B cell (primary cell): ENCODE data around the gene CLECL1. TPM values are rescaled to one million over a fixed set of nuclear protein-coding genes. Genes with fewer than 3 reads are reported as not detected.

Experiments used
- ATAC-seq: fragments of 200-7000 bp; cut with Tn5 transposase; one replicate; pipeline ENCODE4 v1.10.0; 2021; ENCODE audit warnings: low read depth, mild to moderate bottlenecking, moderate number of reproducible peaks, moderate library complexity
- CTCF ChIA-PET: fragments of 350-600 bp; sonication (Branson Sonifier 250); formaldehyde crosslinking; loops from one replicate; lab custom pipeline; 2021; ENCODE audit warnings: antibody characterized with exemption, inconsistent platforms; lab: Charles Lee
- POLR2A ChIA-PET: fragments of 350-600 bp; sonication (Branson Sonifier 250); formaldehyde crosslinking; loops from one replicate; lab custom pipeline; 2021; ENCODE audit warnings: antibody characterized with exemption; lab: Charles Lee
- DNase-seq: peaks from one replicate; pipeline ENCODE4 v3.0.0; 2013
- H2AFZ ChIP-seq: 2 replicates; pipeline ENCODE4 v1.6.1; 2012; ENCODE audit warnings: mild to moderate bottlenecking, low read depth, low read length; ENCODE audit not compliant: insufficient read depth, poor library complexity, severe bottlenecking
- H3K27ac ChIP-seq, 2 donors: 1 replicate in 1 of 2; 2 replicates in 1 of 2; pipeline ENCODE4 v1.5.1; 2012 to 2013; ENCODE audit warnings: low read length in 2 of 2, mild to moderate bottlenecking in 2 of 2, moderate library complexity in 1 of 2
- H3K27me3 ChIP-seq, 4 experiments: fragments of 200-600 bp in 1 of 4; sonication (generic) in 1 of 4; replicated peaks in 1 of 4; 1 replicate in 2 of 4; 2 replicates in 2 of 4; pipeline versions ENCODE4 v1.6.1 to v1.7.0; 2013 to 2016; ENCODE audit warnings: low read length in 3 of 4, mild to moderate bottlenecking in 2 of 4, mixed read lengths in 1 of 4, moderate library complexity in 1 of 4; ENCODE audit not compliant: insufficient read depth in 4 of 4, control insufficient read depth in 3 of 4; ENCODE audit errors: control extremely low read depth in 1 of 4
- H3K36me3 ChIP-seq, 2 experiments: replicated peaks in 1 of 2; 1 replicate in 1 of 2; 2 replicates in 1 of 2; pipeline versions ENCODE4 v1.6.1 to v1.7.1; 2013; ENCODE audit warnings: low read length in 1 of 2; ENCODE audit not compliant: insufficient read depth in 2 of 2, control insufficient read depth in 1 of 2; ENCODE audit errors: control extremely low read depth in 1 of 2, extremely low read depth in 1 of 2
- H3K4me1 ChIP-seq, 2 donors: fragments of 200-600 bp in 1 of 2; sonication (generic) in 1 of 2; 1 replicate in 1 of 2; 2 replicates in 1 of 2; pipeline versions ENCODE4 v1.5.1 to v1.6.1; 2013 to 2017; ENCODE audit warnings: low read length in 2 of 2; ENCODE audit not compliant: control insufficient read depth in 2 of 2, insufficient read depth in 2 of 2
- H3K4me2 ChIP-seq: replicated peaks from 2 replicates; pipeline ENCODE3; 2012; ENCODE audit warnings: mild to moderate bottlenecking, low read depth, low read length; ENCODE audit not compliant: poor library complexity, severe bottlenecking
- H3K4me3 ChIP-seq, 5 experiments: fragments of 200-600 bp in 1 of 5; sonication (generic) in 1 of 5; 1 replicate in 3 of 5; 2 replicates in 2 of 5; pipeline versions ENCODE4 v1.5.1 to v1.7.0; 2011 to 2016; ENCODE audit warnings: low read length in 4 of 5, mild to moderate bottlenecking in 4 of 5, low read depth in 2 of 5, control low read depth in 1 of 5, moderate library complexity in 1 of 5; ENCODE audit not compliant: insufficient read depth in 1 of 5; ENCODE audit errors: control extremely low read depth in 1 of 5, extremely low read depth in 1 of 5
- H3K79me2 ChIP-seq: fragments of 200-600 bp; sonication (generic); one replicate; pipeline ENCODE4 v1.6.0; 2016; ENCODE audit warnings: low read length; ENCODE audit not compliant: control insufficient read depth, insufficient read depth
- H3K9ac ChIP-seq: fragments of 200-600 bp; sonication (generic); 2 replicates; pipeline ENCODE4 v1.6.1; 2017; ENCODE audit warnings: mild to moderate bottlenecking, low read length, moderate library complexity
- H3K9me3 ChIP-seq, 3 donors: one replicate each; pipeline versions ENCODE4 v1.6.1 to v1.7.1; 2013; ENCODE audit warnings: low read length in 2 of 3; ENCODE audit not compliant: control insufficient read depth in 2 of 3, insufficient read depth in 1 of 3; ENCODE audit errors: control extremely low read depth in 1 of 3
- H4K20me1 ChIP-seq: 2 replicates; pipeline ENCODE4 v1.6.0; 2012; ENCODE audit warnings: mild to moderate bottlenecking, low read length; ENCODE audit not compliant: insufficient read depth, control insufficient read depth, poor library complexity, severe bottlenecking
- H3K27ac Mint-ChIP-seq: one replicate; pipeline ENCODE4 v1.8.0; 2021; ENCODE audit warnings: mixed read lengths
- H3K27me3 Mint-ChIP-seq: one replicate; pipeline ENCODE4 v1.8.0; 2021; ENCODE audit warnings: mixed read lengths
- H3K4me1 Mint-ChIP-seq: one replicate; pipeline ENCODE4 v1.8.0; 2021; ENCODE audit warnings: mixed read lengths
- H3K4me3 Mint-ChIP-seq: one replicate; pipeline ENCODE4 v1.8.0; 2021; ENCODE audit warnings: mixed read lengths
- H3K9me3 Mint-ChIP-seq: one replicate; pipeline ENCODE4 v1.8.0; 2022; ENCODE audit warnings: mixed read lengths; ENCODE audit not compliant: insufficient read depth
- EZH2 ChIP-seq: IDR thresholded peaks from 2 replicates; pipeline ENCODE4 v1.6.1; 2012; ENCODE audit warnings: borderline replicate concordance, low read depth, mild to moderate bottlenecking, moderate library complexity, low read length; ENCODE audit not compliant: insufficient read depth, poor library complexity, severe bottlenecking
- WGBS: methylation state at CpG from one replicate; pipeline ENCODE4 v1.1.5; 2013; ENCODE audit warnings: missing lambda C conversion rate; ENCODE audit not compliant: insufficient coverage; 5-methylcytosine and 5-hydroxymethylcytosine counted together
- intact Hi-C: fragments of 100-400 bp; cut with micrococcal nuclease; formaldehyde crosslinking; loops from one replicate; pipeline ENCODE4 v1.10.0; 2022
- polyA plus RNA-seq: library from polyadenylated mRNA; depleted of rRNA; stranded (reverse); fragments of >200 nt; gene quantifications from 2 replicates; pipeline ENCODE4 v1.2.3, GENCODE V29; 2012
- total RNA-seq, 2 donors: library from RNA; stranded (reverse); fragments of 120-200 nt in 1 of 2; gene quantifications; 1 replicate in 1 of 2; 2 replicates in 1 of 2; pipeline versions ENCODE4 v1.2.3 to v1.2.4, GENCODE V29; 2013 to 2022
- TF ChIP-seq, protein P1 (sequence below): fragments of 200-600 bp; IDR thresholded peaks from one replicate; pipeline ENCODE4 v1.8.0; 2022; ENCODE audit warnings: antibody characterized with exemption, mild to moderate bottlenecking

The CLECL1 gene
- total and polyA plus RNA-seq, 2 donors (not counting 1 experiment from before 2014, with no cell fraction given), result 30.7 to 51.4 TPM

DNA sequence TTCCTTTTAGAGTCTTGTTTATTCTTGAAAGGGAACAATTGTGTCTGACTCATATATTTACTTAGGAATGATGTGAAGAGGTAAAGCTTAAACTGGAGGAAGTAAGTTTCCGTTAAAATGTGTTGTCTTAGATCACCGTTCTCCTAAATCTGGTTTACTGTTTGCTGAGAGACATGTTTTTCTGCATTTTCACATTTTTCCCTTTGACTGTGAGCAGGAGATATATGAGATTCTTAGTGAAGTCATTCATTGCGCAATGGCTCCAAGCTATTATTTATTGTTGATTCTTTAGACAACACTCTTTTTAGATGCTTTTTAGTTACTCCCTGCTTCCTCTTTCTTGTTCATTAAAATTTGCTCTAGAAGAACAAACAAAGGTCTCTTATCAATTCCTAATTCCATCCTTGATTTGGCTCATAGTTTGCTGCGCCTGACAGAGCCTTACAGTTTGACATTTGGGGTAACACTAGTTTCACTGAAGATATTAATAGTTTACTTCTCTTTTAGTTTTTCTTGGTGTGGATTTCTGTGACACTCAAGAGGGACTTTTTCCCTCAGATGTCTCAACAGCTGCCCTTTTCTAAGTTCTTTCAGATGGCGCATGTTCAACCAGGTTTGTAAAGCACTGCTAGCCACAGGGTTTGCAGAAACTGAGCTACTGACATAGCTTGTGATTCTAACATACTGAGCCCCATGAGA, 11.4 kb downstream of the CLECL1 start:
- H3K9me3 Mint-ChIP-seq, result no peaks in the 10 kb centered on the region
- H3K4me3 Mint-ChIP-seq, result peak overlapping the region; percentile 60
- H3K9me3 ChIP-seq, result peaks cover 0 to 8% (median 0%) of the 10 kb centered on the region in 3 donors
- H3K27ac Mint-ChIP-seq, result peak overlapping the region; percentile 85
- no peaks in the 10 kb centered on the region for H4K20me1 ChIP-seq
- POLR2A ChIA-PET, result interaction anchor here (0.7 to 2.5 kb wide), 8 partner anchors 10 to 73 kb away, joined by 3 to 20 read pairs (median 6); partner anchors contain the start of gene CLEC2D
- no CpG with 5 or more reads among the region's 5 CpGs for WGBS
- CTCF ChIA-PET, result interaction anchor here (0.6 to 3.4 kb wide), 24 partner anchors 7 to 87 kb away, joined by 3 to 28 read pairs (median 5); partner anchors contain the start of genes CLEC2D and CLECL1
- peaks cover 86% of the 10 kb centered on the region for H3K4me1 Mint-ChIP-seq
- H2AFZ ChIP-seq, result no peak overlapping the region
- TF ChIP-seq, protein P1, sequence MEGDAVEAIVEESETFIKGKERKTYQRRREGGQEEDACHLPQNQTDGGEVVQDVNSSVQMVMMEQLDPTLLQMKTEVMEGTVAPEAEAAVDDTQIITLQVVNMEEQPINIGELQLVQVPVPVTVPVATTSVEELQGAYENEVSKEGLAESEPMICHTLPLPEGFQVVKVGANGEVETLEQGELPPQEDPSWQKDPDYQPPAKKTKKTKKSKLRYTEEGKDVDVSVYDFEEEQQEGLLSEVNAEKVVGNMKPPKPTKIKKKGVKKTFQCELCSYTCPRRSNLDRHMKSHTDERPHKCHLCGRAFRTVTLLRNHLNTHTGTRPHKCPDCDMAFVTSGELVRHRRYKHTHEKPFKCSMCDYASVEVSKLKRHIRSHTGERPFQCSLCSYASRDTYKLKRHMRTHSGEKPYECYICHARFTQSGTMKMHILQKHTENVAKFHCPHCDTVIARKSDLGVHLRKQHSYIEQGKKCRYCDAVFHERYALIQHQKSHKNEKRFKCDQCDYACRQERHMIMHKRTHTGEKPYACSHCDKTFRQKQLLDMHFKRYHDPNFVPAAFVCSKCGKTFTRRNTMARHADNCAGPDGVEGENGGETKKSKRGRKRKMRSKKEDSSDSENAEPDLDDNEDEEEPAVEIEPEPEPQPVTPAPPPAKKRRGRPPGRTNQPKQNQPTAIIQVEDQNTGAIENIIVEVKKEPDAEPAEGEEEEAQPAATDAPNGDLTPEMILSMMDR, result no peak
- no peak for TF ChIP-seq EZH2
- H3K27me3 ChIP-seq, result no peaks in the 10 kb centered on the region
- H3K36me3 ChIP-seq, result no peaks in the 10 kb centered on the region
- H3K79me2 ChIP-seq, result peaks cover 64% of the 10 kb centered on the region
- intact Hi-C loops, result loop anchor here (1.0 to 2.0 kb wide), 3 partner anchors 8 to 15 kb away; no protein-coding TSS in a partner anchor
- H3K27me3 Mint-ChIP-seq, result no peaks in the 10 kb centered on the region
- H3K27ac ChIP-seq, result peak overlapping the region; percentile 88 to 91
- H3K4me3 ChIP-seq, result peak overlapping the region in 1 of 5 experiments; percentile 43
- peak overlapping the region; percentile 36 for H3K9ac ChIP-seq
- peak; percentile 85 for DNase-seq
- H3K4me1 ChIP-seq, result peaks cover 71 to 94% of the 10 kb centered on the region in 2 donors
- ATAC-seq, result peak; percentile 89
- H3K4me2 ChIP-seq, result peak overlapping the region; percentile 64

DNA sequence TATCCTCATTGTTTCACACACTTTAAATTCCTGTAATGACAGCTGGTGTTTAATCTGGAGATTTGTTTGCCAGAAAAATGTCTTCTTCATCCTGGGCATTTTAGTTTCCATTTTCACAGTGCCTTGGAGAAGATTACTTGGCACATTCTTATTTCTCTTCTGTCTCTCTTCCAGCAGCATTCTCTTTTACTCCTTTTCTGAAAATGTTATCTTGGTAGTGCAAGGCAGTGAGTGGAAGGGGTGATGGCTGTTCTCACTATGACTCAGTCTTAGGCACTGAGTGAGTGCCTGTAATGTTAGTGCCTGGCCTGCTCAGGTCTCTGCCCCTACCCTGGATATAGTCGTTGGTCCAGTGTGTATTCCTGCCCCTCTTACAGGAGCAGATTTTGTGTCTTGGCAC, 13.1 kb downstream of the CLECL1 start:
- ChIA-PET POLR2A (no interaction called here), CTCF (interaction anchor here (3.4 kb wide), 1 partner anchor 11 kb away, joined by 28 read pairs; no protein-coding TSS in a partner anchor)
- no peaks in the 10 kb centered on the region for H3K9me3 Mint-ChIP-seq
- intact Hi-C loops, result loop anchor here (2.0 kb wide), 1 partner anchor 17 kb away; no protein-coding TSS in a partner anchor
- Histone ChIP-seq H3K27ac (peak overlapping the region; percentile 4 to 91), H3K9me3 (peaks cover 0 to 8% (median 0%) of the 10 kb centered on the region in 3 donors), H3K4me2 (peak overlapping the region; percentile 33), H3K4me1 (peaks cover 81 to 97% of the 10 kb centered on the region in 2 donors), H3K4me3 (no peak overlapping the region), H4K20me1 (no peaks in the 10 kb centered on the region), H3K36me3 (no peaks in the 10 kb centered on the region), H3K79me2 (peaks cover 51% of the 10 kb centered on the region), H2AFZ (no peak overlapping the region), H3K27me3 (no peaks in the 10 kb centered on the region), H3K9ac (no peak overlapping the region)
- H3K4me3 Mint-ChIP-seq, result peak overlapping the region; percentile 20
- ATAC-seq (no peak), DNase-seq (no peak)
- peaks cover 89% of the 10 kb centered on the region for H3K4me1 Mint-ChIP-seq
- no peaks in the 10 kb centered on the region for H3K27me3 Mint-ChIP-seq
- TF ChIP-seq, protein P1, result no peak
- no peak for TF ChIP-seq EZH2
- peak overlapping the region; percentile 80 for H3K27ac Mint-ChIP-seq
- WGBS, result 78% methylated on average over 1 of the region's 1 CpG
